GM18498 (cell line): ENCODE results near the gene ARHGAP42.

Source experiments
- ATAC-seq: cut with Tn5 transposase; IDR thresholded peaks from one replicate; pipeline ENCODE4 v1.9.1; 2021; ENCODE audit warnings: mild to moderate bottlenecking, moderate library complexity; ENCODE audit not compliant: unreplicated experiment

The ARHGAP42 gene

DNA sequence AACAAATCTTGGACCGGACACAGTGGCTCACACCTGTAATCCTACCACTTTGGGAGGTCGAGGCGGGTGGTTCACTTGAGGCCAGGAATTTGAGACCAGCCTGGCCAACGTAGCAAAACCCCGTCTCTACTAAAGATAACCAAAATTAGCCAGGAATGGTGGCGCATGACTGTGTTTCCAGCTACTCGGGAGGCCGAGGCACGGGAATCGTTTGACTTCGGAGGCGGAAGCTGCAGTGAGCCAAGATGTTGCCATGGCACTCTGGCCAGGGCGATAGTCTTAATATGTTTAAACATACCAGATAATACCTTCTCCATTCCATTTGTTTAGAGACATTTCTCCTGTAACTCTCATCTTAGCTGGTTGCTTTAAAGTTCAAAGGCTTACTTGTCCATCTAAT is 218.6 kb downstream of the ARHGAP42 start:
- ATAC-seq = no peak

DNA sequence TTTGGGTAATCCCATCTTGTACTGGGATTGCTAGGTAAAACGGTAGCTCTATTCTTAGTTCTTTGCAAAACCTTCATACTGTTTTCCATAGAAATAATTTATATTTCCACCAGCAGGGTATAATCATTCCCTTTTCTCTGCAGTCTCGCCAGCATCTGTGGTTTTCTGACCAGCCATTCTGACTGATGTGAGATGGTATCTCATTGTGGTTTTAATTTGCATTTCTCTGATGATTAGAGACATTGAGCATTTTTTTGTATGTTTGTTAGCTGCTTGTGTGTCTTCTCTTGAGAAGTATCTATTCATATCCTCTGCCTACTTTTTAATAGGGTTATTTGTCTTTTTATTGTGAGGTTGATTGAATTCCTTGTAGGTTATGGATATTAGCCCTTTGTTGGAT is 221.7 kb downstream of the ARHGAP42 start:
- peak; percentile 72 for ATAC-seq

DNA sequence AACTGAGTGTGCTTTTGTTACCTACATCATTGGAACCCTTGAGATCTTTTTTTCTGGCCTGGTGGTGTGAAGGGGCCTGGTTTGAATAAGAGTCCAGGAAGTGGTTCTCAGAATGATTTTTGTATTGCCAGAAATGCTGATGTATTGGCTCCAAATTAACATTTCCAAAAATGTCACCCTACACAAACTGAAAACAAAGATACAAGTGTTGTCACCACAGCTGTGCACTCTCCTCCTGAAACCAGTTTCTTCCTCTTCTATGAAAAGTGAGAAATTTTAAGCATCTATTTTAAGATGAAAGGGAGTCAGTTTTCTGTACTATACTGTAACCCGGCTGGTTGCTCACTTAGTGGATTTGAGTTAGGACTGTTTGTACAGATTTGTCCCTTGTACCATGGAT is 223.7 kb downstream of the ARHGAP42 start:
- peak; percentile 89 for ATAC-seq

DNA sequence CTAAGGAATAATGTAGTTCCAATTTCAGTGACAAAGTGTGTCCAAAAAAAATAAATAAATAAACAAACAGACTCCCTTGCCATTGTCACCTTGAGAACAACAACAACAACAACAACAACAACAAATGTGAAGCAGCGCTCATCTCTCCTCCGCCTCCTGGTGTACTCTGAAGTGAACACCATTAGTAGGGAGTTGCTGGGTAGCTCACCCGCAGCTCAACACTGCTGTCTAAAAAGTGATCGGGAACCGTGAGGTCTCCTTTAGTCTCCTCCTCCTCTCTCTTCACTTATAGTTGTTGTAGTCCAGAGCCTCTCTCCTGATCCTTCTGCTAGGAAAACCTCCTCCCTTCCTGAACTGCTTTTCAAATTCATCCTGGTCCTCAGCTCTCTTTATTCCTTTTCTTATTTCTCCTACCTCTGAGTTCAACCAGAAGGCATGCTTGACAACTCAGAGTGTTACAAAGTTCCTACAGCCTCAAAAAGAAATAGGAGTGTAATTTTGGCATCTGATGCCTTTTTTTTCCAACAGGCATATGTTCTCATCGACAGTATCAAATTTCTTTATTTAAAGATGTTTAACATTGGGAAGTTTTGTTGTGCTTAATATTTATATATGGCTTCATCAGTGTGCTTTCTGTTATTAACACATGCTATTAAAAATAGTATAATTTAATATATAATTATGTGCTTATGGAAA is 227.5 kb downstream of the ARHGAP42 start:
- no peak for ATAC-seq

DNA sequence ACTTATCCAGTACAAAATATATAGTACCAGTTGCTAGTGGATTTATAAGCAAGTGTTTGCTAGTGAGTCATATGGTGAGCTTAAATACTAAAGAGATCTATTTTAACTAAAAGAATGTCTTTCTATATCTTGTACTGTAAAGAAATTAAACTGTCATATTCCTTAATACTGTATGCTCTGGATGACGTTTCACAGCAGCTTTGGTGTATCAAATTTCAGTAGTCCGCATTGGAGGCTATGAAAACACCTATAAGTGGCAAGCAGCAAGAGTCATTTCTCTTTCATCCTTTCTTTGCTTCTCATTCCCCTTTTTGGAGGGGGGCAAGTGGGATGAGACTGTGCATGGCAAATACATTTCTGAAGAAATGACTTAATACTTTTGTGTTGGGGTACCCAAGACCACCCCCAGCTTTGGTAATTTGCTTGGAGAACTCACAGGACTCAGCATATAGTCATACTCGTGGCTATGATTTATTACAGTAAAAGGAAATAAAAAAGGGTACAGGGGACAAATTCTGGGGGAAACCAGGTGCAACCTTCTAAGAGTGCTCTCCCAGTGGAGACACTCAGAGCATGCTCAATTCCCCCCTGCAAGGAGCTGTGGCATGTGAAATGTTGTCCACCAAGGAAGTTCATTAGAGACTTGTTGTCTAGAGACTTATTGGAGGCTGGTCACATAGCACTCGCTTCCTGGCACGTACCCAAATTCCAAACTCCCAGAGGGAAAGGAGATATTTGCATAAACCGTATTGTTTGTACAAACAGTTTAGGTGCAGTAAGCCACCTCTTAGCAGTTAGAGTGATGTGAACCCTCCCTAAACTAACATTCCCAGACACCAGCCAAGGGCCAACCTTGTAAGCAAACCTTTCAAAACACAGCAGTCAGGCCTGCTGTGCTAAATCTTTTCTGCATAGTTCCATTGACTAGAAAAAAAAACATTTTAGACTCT is 231.7 kb downstream of the ARHGAP42 start:
- no peak for ATAC-seq

DNA sequence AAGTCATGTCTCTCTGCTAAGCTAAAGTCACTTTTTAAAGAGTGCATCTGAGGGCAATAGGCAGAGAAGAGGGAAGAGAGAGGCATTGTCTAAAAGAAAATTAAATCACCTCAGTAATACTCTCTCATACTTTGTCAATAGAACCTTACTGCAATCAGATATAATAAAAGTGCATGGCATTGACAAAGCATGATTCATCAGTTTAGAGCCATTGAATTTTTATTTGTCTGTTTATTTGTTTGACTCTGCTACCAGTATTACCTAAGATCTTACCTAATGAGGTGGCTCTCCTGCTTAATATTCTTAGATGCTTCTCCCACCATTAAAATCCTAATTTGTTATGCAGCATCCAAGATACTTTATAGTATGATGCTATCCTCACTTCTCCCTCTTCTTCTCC is 233.5 kb downstream of the ARHGAP42 start:
- ATAC-seq = no peak

DNA sequence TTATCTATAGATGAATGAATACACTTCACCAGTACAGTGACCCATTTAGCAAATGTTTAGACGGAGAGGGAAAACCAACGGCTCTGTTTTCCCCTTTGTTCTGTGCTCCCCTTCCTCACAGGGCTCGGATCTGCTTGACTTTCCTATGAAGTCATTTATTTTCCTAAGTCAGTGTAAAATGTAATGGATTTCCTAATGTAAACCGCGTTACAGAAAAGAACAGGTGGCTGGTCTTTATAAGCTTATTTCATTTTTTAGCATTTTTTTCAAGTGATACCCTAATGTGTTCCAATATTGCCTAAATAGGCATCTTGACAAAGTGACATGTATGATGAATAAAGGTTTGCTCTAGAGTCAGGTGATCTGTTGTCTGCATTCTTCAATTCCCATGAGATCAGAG is 235.0 kb downstream of the ARHGAP42 start:
- ATAC-seq = no peak

DNA sequence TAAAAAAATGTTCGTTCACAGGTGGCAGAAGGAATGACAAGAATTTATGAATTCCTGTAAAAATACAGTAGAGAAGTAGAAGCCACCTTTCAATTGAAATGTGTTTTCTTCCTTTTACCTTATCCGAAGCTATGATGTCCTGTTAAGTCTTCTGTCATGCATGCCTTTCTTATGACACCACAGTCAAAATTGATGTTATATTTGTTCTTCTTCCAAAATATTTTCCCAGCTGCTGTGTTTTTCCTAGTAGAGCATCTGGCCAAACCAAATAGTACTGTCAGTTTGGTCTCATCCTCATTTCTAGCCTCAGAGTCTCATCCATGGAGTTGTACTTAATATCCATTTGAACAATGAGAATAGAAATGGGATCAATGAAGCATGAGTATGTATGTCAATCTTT is 236.5 kb downstream of the ARHGAP42 start:
- no peak for ATAC-seq

DNA sequence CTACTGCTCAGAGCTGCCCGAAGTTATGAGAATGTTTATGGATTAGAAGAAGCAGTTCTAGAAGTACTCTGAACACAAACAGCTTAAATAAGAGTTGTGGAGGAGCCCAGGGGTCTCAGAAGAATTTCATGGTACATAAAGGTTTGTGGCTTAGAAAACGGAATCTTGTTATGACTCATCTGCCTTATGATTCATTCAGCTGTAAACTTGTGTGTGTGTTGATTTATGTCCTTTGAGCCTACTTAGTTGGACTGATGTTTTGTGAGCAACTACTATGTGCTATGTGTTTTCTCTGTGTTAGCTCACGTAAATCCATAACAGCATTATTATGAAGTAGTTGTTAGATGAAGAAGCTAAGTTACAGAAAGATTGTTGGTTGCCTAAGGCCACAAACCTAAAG is 238.8 kb downstream of the ARHGAP42 start:
- ATAC-seq = peak; percentile 79

DNA sequence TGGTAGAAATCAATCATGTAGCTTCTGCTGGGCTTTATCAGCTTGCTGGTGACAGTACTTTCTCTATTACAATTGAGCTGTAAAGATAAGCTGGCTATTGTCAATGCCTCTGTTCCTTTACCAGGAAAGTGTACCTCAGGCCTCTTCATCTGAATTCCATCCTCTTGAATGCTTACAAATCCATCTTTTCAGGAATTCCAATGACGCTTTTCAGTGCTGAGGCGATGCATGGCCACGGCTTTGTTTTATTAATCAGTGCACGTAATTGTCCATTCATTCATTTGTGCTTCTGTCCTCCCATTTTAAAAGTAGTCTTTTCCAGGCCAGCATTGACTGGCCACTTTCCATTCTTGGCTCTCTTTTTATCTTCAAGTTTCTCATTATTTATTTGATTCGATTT is 240.5 kb downstream of the ARHGAP42 start:
- no peak for ATAC-seq

DNA sequence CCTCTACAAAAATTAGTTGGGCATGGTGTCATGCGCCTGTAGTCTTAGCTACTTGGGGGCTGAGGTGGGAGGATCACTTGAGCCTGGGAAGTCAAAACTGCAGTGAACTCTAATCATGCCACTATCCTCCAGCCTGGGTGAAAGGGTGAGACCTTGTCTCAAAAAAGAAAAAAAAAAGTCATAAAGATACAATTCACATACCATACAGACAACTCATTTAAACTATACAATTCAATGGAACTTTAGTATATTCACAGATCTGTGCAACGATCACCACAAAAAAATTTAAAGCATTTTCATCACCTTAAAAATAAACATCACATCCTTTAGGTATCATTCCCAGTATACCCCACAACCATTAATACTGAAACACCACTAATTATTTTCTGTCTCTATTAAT is 241.3 kb downstream of the ARHGAP42 start:
- no peak for ATAC-seq

DNA sequence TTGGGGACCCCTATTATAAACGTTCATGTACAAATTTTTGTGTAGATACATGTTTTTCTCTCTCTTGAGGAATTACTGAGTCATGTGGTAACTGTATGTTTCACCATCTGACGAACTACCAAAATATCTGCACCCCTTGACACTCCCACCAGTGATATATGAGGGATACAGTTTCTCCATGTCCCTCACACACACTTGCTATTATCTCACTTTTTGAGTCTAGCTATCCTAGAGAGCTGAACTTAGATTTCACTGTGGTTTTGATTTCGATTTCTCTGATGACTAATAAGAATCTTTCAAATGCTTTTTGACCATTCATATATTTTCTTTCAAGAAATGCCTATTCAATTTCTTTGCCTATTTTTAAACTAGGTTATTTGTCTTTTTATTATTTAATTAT is 242.3 kb downstream of the ARHGAP42 start:
- peak; percentile 71 for ATAC-seq

DNA sequence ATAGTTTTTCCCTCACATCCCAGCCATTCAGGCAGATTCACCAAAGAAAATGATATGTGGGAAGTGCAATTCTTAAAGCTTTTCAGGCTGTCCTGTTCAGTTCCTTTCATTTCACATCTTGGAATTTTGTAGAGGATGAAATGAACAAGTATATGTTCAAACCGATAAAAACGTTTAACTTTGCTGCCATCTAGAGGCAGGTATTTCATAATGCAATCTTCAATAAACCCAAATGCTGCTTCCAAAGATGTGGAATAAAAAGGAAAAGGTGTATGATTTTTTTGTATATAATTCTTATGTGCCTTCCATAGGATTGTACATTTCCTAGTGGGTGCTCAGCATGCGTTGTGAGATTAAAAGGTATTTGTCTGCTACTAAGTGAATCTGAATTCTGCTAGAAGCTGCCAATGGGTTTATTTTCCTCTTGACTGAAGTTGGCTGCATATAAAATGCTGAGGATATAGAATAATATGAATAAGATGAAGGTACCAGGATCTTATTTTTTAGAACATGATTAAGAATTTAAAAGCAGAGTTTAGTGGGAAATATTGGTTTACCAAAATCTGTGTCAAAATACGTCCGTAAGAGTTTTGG is 243.2 kb downstream of the ARHGAP42 start:
- ATAC-seq = no peak

DNA sequence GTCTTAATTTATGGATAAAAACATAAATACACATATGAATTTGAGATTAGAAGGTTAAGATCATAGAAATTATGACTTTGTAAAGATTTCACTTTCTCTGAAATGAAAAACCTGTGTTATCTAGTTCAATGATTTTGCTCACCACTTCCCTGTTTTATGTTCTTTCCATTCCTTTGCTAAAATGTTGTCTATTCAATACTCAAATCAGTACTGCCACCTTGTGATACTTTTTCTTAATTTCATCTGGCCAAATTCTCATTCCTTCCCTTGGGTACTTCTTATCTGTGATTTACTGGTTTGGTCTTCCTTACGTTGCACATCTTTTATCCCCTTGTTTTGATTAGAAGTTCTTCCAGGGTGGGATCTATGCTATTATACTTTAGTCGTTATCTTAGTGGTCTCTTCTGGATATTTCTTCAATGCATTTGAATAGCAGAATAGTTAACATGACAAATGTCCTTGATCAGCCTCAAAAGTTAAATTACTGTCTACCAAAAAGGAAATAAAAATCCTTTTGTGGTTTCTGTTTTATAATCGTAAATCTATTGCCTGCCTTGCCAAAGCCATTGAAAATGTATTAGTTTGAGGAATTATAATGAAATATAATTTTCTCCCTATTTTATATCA is 245.5 kb downstream of the ARHGAP42 start:
- peak; percentile 44 for ATAC-seq

DNA sequence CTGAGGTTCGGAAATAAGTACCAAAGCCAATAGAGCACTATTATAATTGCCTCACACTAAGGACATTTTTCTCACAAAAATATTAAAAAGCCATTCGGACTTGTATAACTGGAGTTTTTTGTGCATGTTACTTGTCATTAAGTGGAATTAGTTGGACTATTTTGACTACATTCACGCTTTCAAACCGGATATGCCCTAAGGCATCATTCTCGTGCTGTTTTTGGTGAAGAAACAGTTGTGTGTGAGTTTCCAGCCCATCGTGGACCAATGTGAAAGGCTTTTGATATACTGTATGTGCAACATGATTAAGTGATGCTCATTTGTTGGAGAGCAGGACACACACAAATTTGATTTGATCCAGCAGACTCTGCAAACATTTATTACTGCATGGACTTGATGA is 249.7 kb downstream of the ARHGAP42 start:
- ATAC-seq = no peak

DNA sequence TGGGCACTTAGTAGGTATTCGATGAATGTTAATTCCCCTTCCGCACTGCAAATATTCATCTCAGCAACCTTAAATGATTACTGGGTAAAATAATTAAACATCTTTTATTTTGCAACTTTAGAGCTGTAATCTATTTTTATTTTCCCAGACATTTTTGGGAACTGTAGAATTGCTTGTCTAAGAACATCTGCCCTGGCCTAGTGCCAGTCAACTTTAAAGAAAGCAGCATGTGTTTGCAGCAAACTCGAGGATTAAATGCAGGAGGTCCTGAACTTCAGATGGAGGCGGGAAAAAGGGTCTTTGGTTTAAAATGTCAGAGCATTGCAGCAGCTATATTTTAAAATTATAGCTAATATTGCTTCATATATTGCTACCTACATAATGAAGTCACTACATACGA is 252.5 kb downstream of the ARHGAP42 start:
- no peak for ATAC-seq

DNA sequence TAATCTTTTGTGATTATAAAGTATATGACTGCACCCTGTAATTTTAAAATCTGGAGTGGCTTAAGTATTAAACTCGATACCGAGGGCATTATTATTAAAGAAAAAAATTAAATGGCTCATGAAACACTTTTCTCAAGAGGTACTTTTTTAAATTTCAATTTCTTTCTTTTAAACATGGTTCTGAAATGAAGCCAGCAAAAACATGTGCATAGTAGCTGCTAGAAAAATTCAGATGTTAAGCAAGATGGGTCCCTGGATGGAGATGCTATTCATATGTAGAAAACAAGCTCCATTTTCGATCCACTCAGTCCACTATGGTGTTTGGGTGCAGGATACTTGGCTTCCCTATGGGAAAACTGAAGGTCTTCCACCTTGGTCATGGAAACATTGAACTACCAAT is 253.0 kb downstream of the ARHGAP42 start:
- no peak for ATAC-seq

DNA sequence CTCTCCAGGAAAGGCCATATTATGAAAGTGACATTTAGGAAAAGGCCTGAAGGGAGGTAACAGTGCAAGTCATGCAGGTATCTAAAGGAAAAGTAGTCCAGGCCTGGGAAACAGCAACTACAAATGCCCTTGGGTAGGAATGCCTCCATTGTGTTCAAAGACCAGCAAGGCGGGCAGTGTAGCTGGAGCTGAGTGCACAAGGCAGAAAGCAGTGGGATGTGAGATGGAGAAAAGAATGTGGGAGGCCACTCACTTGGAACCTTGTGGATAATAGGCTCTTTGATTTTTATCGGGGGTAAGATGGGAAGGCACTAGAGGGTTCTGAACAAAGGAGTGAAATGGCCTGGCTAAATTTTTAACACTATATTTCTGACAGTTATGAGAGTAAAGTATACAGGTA is 253.9 kb downstream of the ARHGAP42 start:
- no peak for ATAC-seq

DNA sequence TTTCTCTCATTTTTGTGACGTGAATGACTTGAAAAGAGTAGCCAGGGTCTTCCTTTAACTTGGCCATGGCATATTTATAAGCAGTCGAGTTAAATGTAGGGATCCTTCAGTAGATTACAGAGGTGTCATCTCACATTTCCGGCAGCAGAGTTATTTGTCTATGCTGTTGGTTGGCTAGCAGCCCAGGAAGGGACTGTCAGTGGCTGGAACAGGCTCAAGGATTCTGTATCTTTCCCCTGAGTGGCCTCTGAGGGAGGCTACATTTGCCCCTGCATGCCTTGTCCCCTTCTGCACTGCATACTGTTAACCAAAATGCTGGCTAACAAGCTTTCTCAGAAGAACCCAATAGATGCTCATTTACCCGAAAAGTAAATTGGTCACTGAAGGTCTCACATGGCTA is 254.9 kb downstream of the ARHGAP42 start:
- ATAC-seq = no peak

DNA sequence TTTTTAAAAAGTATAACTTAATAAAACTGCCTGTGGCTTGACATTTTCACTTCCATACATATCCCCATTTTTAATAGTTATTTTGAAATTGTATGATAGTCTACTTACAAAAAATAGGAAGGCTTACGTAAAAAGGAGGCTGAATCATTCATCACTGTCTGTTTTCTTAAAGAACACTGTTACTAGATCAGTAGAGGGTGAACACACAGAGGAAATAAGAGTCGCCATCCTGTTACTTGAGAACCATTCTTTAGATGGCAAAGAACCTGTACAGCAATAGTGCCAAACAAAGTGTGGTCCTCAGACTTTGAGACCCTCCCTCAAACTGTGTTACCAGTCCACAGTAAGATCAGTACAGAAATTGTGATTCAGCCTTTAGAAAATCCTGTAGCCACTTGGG is 261.8 kb downstream of the ARHGAP42 start:
- no peak for ATAC-seq

DNA sequence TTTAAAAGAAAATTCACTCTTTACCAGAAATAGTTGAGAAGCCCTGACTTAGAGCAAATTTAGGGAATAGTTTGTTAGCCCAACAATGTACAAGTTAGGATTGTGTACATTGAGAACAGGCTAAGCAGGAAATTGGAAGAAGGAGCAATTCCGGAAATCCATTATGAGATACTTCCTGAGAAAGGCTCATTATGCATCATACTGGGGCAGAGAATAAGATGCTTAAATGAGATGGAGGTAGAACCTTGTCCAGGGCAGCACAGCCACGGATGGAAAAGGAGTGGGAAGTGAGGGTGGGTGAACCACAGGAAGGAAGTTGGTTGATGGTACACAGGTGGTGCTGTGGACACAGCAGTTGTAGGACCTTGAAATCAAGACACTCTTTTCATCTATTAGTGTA is 262.4 kb downstream of the ARHGAP42 start:
- ATAC-seq = no peak
